GM21526 (cell line): Measurements from ENCODE around the gene TTC9B.

Experiments used
- ATAC-seq: cut with Tn5 transposase; IDR thresholded peaks from one replicate; pipeline ENCODE4 v1.9.1; 2021; ENCODE audit warnings: moderate library complexity; ENCODE audit not compliant: unreplicated experiment, low FRiP score

The TTC9B gene

DNA sequence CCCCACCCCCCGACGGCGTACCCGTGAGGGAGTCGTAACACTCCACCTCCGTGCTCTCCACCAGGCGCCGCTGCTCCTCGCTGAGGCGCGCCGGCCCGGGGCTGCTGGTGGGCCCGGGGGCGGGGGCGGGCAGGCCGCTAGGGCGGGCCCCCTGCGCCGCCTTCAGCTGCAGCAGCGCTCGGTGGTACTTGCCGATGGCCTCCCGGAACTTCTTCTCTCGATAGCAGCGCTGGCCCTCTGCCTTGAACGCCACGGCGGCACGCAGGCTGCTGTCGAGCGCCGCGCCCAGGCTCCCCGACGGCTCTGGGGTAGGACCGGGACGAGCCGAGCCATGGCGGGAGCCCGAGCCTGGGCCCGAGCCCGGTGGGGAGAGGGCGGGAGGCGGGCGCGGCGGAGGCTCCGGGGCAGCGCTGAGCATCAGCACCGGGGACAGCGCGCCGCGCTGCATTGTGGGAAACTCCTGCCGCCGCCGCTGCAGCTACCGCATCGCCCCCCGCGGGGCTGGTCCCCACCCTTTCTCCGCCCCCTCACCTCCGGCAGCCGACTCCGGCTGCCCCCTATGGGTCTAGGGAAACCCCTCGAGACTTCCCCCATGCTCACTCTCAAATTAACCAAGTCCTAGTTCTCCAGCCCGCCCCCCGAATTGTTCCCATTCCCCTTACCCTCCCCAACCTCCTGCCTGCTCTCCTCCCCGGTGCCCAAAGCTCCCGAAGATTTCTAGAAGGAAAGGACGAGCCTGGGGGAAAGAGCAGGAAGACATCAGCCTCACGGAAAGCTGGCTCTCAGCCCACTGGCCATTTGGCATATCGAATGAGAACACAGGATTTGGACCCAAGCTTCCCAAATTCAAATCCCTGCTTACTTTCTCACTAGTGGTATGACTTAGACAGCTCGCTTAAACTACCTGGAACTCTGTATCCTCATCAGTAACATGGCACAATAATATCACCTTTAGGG lies at the start of gene TTC9B:
Gene TTC9B (minus strand): TSS at position 451 of the 957 bp plus-strand sequence. CDS start 3 bp downstream, at position 448.
- ATAC-seq = no peak

DNA sequence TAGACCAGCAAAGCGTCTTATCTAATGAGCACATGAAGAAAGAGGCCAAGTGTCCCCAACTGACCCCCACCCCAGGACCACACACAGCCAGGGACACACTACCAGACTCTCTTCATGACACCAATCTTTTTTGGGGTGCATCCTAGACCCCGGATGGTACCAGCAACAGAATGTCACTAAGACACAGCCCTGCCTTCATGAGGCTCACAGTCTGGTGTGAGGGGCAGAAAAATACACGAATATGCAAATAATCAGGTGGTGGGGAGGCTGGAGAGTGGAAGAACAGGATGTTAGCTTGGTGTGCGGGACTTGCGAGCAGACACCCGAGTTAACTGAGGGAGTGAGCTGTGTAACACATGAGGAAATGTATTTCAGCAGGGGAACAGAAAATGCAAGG lies 49.4 kb upstream of the TTC9B start:
- ATAC-seq = no peak

DNA sequence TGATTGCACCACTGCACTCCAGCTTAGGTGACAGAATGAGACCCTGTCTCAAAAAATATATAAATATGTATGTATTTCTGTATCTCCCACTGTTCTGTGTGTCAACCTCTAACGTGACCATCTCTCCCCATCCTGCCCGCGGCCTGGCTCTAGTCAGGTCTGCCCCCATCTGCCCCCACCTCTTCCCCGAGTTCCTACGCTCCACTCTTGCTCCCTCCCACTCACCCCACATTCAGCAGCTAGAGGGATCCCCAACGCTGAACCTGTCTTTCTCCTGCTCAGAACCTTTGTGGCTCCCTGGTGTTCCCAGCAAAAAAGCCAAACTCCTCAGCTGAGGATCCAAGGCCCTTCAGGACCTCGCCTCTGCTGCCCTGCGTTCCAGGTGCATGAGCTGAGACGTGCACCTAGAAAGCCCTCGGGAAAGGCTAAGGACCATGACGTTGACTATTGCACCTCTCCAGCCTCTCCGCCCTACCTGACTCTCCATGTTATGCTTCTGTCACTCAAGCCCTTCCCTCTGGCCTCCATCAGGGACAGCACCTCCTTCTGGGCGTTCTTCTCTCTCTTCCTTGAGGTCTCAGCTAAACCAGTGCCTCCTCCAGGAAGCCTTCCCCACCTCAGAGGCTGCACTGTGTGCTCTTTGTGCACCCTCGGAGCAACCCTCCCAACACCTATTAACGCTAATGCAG lies 48.9 kb upstream of the TTC9B start:
- no peak for ATAC-seq

DNA sequence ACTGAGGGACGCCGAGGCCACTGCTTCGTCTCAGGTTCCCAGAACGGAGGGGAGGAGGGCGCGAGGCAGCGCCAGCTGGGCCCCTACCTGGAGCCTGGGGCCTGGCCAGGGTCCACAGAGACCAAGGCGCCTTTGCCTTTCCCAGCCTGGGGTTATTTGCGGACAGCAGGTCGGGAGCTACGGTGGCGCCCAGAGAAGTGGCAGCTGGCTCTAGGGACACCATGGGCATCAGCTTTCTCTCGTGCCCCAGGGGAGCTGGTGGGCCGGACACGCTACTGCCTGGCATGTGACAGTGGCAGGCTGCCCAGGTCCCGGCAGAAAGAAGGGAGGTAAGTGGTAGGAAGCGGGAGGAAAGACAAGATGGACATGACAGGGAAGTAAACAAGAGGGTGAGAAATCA lies 47.9 kb upstream of the TTC9B start:
- no peak for ATAC-seq

DNA sequence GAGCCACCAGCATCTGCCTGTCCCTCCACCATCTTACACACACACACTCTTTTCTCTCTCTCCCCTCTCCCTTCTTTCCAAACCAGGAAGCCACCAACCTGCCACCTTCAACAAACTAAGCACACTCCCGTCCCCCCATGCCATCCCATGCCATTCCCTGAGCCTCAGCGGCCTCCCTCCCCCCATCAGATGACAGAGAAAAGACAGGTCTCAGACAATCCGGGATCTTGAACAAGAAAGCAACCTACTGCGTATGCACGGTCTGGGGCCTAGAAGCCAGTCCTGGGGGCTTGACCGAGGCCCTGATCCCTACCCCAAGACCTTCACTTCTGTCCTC lies 47.5 kb upstream of the TTC9B start:
- no peak for ATAC-seq

DNA sequence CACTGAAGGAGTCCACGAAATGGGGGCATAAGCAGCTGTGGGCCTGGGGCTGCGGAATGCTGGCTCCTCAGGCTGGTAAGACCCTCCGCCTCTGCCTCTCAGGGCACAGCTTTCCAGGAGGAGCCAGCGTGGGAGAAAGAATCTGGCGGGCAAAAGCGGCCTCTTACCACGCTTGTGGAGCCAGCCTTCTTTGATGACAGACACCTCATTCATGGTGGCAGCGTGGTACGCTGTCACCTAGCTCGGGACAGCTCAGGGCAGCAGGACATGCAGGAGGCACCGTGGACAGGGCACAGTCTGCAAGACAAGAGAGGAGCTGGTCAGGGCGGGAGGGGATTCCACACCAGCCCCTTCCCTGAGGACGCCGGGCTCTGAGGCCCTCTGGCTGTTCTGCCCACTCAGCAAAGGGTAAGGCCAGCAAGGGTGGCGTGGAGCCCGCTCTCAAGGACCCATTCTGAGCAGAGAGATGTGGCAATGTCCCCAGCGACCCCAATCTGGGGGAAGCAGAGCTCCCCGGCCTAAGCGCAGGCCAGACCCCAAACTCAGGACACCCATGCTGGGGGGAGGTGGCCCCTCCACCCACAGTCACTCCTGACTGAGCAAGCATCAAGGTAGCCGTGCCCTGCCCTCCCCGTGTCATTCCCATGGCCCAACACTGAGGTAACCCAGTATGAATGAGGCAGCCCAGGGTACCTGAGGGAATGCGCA lies 47.0 kb upstream of the TTC9B start:
- no peak for ATAC-seq

DNA sequence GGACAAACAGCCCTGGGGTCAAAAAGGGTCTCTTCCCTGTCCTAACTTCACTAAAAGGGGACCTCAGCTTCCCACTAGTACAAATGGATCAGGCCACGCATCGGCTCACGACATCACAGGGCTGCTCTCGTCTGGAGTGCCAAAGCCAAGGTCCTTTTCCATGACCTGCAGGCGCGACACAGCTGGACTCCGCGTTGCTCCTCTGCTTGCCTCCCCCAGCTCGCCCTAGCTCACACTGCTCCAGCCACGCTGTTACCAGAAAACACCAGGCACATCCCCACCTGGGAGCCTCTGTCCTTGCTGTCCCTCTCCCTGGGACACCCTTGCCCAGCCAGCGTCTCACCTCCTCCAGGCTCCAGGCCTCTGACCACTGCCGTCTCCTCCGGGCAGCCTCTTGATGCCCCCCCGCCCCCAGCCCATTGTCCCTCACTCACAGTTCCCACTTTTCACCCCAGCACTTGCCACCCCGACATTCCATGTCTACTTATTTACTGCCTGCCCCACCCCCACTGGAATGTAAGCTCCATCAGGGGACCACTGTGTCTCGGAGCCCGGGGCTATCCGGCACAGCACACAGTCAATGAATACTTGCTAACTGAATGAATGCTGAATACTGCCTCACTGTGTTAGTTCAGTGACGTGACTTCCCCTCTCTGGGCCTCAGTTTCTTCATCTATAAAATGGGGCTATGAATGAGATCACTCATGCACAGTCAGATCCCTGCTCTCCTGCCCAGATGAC lies 46.3 kb upstream of the TTC9B start:
- no peak for ATAC-seq

DNA sequence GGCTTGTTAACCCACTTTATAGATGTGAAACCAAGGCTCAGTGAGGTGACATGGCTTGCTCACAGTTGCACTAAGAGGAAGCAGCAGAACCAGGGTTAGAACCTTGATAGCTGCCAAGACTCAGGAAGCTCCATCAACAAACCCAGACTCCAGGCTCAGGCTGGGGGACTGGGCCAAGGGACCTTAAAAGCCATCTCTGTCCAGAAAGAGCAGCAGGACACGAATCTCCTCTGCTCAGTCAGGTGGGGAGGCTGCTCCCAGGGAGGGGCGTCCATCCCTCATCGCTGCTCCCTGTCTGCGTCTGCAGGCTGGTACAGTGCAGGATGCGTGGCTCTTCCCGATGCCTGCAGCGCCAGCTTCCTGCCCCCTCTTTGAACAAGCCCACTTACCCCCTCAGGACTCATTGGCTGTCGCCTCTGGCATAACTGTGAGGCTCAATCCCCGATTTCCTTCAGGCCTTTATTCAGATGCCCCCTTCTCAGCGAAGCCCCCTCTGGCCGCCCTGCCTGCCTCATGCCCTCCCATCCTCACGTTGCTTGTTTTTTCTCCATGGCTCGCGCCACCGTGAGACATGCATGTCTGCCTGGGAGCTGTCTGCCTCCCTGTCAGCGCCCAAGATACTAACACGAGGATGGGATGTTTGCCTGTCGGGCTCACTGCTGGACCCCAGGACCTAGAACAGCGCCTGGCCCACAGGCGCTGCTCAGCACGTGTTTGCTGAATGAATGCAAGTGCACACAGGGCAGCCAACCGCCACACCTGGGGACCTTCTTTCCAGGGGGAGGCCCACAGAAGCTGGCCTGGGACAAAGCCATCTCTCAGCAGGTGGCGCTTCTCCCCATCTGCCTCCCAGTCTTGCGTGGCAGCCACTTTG lies 45.5 kb upstream of the TTC9B start:
- no peak for ATAC-seq

DNA sequence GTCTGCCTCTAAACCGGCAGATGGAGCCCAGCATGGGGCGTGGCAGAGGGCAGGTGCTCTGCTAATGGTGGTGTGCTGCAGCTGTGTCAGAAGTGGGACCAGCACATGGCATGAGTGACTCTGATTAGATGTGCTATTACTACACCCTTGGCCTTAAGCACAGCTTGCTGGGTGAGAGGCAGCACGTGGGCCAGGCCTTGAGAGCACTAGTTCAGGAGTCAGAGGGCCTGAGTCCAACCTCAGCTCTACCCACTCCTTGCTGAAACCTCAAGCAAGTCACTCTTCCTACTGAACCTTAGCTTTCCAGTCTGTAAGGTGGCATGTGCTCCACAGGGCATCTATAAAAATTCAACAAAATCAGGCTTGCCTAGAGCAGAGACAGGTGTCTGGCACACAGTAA lies 44.2 kb upstream of the TTC9B start:
- no peak for ATAC-seq

DNA sequence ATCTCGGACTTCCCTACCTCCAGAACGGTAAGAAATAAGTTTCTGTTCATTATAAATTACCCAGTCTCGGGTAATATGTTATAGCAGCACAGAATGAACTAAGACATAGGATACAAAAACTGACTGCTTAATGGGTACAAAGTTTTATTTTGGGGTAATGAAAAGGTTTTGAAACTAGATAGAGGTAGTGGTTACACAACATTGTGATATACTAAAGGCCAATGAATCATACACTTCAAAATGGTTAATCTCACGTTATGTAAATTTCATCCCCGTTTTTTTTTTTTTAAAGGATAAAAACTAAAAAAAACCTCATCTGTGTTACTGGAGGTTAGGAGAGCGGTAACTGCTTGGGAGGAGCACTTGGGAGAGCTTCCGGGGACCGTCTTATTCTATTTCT lies 43.4 kb upstream of the TTC9B start:
- no peak for ATAC-seq

DNA sequence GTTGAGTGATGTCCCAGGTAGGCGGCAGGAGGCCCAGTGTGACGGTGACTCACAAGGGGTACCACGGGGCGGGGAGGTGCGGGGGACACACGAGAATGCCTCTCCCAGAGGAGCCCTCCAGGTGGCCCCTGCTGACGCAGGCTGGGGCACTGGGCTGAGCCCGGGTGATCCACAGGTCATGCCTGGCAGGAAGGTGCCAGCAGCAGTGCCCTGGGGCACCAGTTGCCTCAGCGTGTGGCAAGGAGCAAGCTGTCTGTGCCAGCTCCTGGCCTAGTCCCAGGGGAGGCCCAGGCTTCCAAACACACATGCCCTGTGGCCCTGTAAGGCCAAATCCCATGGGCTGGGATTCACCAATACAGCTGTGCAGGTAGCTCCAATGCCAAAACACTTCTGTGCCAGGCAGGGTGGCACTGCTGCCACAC lies 38.9 kb upstream of the TTC9B start:
- ATAC-seq = no peak

DNA sequence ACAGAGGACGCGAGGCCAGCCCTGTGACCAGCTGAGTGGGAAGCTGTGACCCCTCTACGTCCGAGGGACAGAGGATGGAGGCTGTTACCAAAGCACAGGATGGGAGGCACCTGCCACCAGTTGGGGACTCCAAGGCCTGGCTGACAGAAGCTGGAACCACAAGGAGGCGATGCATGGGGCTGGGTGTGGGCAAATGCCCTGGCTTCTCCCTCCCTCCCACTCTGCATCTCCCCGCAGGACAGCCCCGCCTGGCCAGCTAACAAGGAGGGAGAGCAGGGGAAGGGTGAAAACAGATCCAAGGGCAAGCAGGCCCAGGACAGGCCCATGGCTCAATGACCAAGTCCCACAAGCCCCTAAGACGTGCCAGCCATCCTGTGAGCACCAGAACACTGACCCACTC lies 38.3 kb upstream of the TTC9B start:
- no peak for ATAC-seq

DNA sequence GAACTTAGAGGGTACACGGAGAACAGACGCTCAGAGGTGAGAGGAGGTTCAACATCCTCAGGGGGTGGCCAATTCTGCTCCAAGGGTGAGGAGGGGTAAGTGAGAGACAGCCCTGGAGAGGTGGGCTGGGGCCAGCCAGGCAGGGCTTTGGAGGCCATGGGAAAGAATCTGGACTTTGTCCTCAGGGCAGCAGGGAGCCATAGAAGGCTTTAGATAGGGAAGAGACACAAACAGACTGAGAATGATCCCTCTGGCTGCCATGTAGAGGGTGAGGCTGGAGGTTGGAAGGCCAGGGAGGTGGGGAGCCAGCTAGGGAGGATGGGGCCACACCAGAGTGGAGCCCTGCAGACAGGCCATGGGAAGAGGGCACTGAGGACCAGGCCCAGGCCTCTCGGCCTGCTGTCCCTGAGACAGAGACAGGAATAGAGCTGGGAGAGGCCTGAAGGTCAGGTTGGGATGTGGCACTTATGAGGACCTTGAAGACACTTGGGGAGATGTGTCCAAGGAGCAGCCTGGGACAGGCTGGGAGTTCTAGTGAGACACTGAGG lies 37.5 kb upstream of the TTC9B start:
- ATAC-seq = no peak

DNA sequence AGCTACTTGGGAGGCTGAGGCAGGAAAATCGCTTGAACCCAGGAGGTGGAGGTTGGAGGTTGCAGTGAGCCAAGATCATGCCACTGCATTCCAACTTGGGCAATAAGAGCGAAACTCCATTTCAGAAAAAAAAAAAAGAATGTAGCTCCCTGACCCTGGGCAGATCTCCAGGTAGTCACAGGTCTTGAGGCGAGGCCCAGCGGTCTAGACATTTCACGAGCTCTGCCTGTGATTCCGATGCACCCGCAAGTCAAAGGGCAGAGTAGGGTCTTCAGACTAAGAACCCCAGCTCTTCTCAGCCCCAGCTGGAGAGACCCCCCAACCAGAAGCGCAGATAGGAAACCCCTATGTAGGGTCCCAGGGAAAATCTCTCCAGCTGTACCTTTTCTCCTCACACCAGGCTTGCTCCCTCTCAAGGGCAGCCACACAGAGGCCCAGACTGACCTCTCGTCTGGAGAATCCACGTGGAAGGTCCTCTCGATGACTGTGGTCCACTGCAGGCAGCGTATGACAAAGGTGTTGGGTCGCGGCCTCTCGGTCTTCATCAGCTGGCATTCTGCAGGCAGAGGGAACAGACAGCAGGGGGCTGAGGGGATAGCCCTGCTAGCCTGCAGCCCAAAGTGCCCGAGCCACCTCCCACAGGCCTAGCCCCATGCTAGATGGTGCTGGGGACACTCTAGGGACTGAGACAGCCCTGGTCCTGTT lies 36.7 kb upstream of the TTC9B start:
- no peak for ATAC-seq

DNA sequence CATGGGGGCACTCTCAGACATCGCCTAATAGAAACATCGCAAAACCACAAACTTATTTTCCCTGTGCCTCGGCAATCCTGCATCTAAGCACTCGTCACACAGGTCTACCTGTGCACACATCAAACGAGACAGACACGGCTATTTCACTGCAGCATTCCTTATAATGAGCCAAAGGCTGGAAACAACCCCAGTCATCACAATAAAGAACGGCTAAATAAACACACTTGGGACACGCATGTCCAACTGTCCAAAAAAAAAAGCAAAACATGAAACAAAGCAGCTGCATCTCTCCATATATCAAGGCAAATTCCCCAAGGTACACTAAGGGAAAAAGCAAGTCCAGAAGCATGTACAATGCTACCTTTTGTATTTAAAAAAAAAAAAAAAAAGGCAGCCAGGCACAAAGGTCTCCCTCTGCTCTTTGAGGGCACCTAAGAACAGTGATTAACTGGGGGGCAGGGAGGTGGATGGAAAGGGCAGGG lies 35.5 kb upstream of the TTC9B start:
- no peak for ATAC-seq

DNA sequence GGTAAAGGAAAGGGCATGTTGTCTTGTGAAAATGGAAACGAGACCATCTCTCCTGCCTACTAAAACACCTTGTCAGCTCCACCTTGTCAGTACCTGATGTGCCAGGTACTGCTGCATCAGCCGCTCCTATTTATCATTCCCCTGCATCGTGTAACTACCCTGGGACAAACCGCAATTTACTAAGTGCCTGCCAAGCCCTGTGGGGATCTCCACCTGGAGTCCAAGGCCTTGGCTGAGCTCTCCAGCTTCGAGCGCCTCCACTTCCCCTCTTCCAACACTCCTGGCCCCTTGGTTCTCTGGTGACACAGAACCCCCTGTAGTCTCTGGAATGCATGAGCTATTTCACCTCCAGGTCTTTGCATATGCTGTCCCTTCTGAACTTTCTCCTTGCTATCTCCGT lies 34.2 kb upstream of the TTC9B start:
- no peak for ATAC-seq

DNA sequence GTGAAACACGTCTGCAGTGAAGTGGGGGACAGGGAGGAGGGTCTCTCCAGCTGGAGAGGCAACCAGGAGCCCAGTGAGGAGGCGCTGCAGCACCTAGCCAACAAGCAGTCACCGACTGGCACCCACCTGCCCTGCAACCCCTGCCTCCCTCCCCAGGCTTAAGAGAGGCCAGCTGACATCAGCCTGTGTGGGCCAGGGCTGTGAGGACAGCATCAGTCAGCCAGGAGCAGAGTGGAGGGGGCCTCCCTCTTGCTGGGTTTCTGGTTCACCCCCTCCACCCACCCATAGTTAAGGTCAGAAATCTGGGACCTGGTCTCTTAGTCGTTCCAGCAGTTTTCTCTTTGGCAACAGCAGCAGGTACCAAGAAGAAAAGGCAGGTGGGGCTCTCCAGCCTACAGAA lies 33.8 kb upstream of the TTC9B start:
- no peak for ATAC-seq

DNA sequence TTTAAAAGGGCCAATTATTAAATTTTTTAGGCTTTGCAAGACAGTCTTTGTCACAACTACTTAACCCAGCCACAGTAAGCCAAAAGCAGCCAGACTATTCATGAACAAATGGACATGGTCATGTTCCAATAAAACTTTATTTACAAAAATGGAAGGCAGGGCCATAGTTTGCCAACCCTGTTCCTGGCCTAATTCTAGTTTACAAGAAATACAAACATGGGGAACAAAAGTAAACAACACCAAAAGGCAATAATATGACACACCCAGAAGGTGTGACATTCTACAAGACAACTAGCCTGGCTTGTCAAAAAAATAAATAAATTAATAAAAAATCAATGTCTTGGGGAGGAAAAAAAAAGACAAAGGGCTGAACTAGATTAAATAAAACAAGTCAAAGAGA lies 33.1 kb upstream of the TTC9B start:
- ATAC-seq = no peak

DNA sequence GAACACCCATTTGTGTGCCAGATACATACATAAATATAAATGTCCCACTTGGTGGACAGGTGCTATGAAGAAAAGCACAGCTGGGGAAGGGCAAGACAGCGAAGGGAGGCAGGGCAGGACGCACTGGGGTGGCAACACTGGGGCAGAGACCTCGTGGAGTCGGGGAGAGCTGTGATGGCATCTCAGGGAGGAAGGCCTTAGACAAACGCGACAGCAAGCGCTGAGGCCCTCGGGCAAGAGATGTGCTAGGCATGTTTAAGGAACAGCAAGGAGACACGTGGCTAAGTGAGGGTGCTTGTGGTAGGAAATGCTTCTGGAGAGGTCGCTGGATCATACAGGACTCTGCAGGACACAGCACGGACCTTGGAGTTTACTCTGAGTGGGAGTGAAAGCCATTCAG lies 31.6 kb upstream of the TTC9B start:
- ATAC-seq = no peak
